Adrenal gland (tissue), 5 donors: ENCODE results near the gene CPA4.

ENCODE experiments used
- CTCF ChIP-seq, 6 experiments: fragments of 450-650 bp in 4 of 6; fragments of 200-600 bp in 2 of 6; sonication (generic) in 1 of 6; IDR thresholded peaks; 1 replicate in 5 of 6; 2 replicates in 1 of 6; pipeline versions ENCODE4 v1.5.1 to v1.8.0; 2016 to 2021; ENCODE audit warnings: antibody characterized with exemption in 6 of 6, mild to moderate bottlenecking in 2 of 6, moderate library complexity in 1 of 6
- POLR2A ChIP-seq, 2 donors: fragments of 450-650 bp; IDR thresholded peaks; one replicate each; pipeline ENCODE4 v1.6.1; 2017; ENCODE audit warnings: antibody characterized with exemption in 2 of 2, mild to moderate bottlenecking in 2 of 2, moderate library complexity in 1 of 2
- donor health status: DM: no; HTN: no; CAD: no.

- TF ChIP-seq CTCF (IDR thresholded peaks at IDR 0.05) (no peak), POLR2A (IDR thresholded peaks at IDR 0.05) (no peak)
Observed at GRCh38 chr7:130314305-130314704, 21.3 kb downstream of the CPA4 start.
